ENCODE data around the gene AZU1.

The AZU1 gene, protein sequence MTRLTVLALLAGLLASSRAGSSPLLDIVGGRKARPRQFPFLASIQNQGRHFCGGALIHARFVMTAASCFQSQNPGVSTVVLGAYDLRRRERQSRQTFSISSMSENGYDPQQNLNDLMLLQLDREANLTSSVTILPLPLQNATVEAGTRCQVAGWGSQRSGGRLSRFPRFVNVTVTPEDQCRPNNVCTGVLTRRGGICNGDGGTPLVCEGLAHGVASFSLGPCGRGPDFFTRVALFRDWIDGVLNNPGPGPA

DNA sequence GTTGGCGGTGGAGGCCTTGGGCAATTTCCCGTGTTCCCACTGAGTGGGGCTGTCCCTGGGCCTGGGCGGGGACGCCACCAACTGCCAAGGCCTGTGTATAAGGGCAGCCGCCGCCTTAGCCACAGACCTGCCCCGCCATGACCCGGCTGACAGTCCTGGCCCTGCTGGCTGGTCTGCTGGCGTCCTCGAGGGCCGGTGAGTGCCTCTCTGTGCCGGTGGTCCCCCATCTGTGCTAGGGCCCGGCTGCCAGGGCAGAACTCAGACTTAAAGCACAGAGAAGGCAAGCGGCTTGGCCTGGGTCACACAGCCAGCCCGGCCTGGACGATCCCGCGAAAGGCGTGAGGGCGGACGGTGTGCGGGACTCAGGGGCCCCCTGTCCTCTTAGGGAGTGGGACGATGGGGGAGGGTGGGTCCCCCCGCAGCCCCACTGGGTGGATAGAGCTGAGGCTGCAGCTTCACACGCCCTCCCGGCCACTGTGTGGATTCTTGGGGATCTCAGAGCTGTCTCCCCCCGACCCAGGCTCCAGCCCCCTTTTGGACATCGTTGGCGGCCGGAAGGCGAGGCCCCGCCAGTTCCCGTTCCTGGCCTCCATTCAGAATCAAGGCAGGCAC, at the start of gene AZU1:
TSS of gene AZU1 (plus strand) at position 128 of the 612 bp plus-strand sequence. CDS start at position 138, 10 bp downstream.
- DNase-seq (ENCODE audit: low read depth in 2 of 2): no peak

DNA sequence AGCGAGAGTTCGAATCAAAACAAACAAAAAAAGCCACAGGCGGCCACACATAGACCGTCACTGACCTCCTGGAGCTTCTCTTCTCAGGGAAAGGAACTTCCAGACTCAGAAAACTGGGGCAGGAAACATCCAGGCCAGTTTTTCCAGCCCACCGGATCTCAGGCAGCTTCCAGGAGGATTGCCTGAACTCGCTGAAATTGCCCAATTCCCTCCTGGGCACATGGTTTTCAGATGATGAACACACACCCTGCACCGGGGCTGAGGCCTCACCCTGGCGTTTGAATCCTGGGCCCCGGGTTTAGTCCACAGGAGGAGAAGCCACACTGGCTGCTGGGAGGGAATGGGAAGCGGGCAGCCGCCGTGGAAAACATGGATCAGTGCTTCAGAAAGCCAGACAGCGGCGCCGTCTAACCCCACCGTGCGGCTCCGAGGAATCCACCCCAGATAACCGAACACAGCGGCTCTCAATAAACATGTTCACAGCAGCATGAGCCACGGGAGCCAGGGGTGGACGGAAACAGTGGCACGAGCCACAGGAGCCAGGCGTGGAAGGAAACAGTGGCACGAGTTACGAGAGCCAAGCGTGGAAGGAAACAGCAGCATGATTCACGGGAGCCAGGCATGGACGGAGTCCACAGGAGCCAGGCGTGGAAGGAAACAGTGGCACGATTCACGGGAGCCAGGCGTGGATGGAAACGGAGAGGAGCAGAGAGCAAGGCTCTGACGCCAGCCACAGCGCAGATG, 48.6 kb upstream of the AZU1 start:
- DNase-seq (ENCODE audit: low read depth in 2 of 2): no peak

DNA sequence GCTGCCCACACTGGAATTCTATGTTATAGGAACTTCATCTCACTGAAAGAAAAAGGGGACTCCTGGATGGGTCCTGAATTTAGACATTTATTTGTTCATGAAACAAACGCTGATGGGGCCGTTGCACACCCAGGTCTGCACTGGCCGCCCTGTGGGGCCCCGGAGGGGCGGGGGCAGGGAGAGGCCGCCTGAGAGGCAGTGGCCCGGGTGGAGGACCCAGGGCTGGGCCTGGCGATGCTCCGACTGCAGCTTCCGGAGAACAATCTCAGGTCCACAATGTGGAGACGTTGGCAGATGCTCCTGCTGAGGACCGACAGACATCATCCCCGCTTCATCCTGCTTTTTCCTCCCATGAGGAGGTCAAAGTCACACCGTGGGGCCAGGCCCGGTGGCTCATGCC, 46.7 kb upstream of the AZU1 start:
- no peak for DNase-seq (ENCODE audit: low read depth in 2 of 2)

DNA sequence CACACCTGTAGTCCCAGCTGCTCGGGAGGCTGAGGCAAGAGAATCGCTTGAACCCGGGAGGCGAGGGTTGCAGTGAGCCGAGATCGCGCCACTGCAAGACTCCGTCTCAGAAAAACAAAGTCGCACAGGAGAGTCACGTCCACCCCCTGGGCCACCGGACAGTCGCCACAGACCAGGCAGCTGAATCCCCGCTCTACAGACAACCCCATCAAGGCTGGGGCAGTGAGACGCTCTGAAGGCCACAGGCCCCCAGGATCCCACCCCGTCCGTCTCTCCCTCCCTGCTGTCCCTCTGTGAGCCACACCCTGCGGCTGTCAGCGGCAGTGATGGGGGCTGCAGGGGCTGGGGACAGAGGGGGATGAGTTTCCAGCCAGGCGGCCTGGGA, 45.8 kb upstream of the AZU1 start:
- DNase-seq (ENCODE audit: low read depth in 2 of 2): no peak

DNA sequence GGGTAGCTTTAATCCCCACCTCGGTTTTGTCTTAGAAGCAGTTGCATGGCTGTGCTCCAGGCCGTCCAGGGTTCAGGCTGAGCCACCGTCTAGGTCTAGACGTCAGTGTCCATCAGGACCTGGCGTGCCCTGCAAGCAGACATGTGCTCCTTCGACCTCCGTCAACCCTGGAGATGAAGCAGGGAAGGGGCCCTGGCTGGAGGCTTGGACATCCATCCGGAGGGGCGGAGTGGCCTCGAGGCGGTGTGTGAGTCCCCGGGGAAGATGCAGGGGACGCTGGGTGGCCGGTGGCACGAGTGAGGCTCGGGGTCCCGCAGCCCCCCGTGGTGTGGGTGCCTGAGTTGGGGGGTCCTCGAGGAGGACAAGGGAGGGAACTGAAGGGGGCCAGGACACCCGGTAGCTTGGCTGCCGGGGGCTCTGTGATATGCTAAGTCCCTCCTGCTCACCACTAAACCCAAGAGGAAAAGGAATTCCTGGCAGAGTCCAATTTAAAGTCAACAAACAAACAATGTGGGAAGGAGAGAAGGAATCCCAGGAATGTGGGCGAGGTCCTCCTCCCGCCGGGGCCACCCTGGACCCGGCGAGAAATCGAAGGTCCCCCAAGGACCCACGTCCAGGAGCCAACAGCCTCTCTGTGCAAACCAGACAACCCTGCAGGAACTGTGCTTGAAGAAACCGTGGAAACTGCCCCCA, 45.3 kb upstream of the AZU1 start:
- DNase-seq (ENCODE audit: low read depth in 2 of 2): no peak

DNA sequence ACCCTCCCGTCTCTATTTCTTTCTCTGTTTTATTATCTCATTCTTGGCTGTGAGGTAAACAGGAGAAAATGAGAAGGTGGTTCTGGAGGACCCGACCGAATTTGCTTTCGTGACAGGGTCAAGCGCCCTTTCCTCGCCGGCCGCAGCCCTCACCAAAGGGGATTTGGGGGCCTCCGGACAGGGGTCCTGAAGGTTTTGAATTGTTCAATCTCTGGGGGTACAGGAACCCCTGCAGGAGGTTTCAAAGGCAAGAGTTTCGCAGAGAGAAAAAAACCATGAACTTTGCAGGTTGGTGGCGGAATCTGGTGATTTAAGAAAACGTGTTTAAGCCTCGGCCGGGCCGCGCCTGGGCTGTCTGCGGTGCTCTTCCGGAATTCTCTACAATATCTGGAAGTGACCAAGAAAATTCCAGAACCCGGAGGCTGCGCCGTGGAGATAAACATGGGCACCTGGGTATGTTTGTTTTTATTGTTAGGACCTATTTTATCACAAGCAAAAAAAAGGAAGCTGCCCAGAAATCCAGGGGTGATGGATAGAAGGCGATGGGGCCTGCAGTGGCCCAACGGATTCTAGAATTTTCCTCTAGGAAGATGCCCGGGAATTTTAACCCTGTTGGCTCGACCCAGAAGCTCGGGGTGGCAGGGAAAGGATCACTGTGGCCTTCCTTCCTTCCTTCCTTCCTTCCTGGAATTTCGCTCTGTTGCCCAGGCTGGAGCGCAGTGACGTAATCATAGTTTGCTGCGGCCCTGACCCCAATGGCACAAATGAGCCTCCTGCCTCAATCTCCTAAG, 44.6 kb upstream of the AZU1 start:
- DNase-seq (ENCODE audit: low read depth in 2 of 2): no peak

DNA sequence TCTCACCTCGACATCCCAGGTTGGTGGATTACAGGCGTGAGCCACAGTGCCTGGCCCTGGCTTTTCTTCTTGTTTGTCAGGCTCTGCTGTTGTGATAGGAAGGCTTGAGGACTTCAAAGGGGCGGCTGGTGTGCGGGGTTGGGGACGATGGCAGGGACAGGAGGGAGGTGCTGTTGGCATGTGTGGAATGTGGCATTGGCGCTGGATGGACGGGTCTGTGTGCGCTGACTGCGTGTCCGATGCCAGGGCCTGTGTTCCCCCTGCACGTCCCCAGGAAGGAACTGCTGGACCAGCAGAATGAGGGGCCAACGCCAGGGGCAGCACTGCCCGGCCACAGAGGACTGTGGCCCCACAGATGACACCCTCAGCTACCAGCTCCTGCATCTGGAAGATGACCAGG, 43.1 kb upstream of the AZU1 start:
- no peak for DNase-seq (ENCODE audit: low read depth in 2 of 2)

DNA sequence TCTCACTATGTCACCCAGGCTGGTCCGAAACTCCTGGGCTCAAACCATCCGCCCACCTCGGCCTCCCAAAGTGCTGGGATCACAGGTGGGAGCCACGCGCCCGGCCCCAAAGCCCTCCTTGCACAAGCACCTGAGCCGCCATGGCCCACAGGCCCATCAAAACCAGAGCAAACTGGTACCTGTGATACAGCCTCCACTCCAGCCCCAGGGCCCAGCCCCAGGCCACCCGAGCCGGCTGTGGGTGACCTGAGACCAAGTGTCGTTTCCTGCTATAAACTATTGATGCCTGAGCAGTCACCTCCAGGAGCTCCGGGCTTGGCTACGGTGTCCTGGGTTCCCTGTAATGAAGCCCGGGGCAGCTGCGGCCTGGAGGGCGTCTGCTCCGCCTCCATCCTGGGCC, 40.1 kb upstream of the AZU1 start:
- DNase-seq (ENCODE audit: low read depth in 2 of 2): no peak

DNA sequence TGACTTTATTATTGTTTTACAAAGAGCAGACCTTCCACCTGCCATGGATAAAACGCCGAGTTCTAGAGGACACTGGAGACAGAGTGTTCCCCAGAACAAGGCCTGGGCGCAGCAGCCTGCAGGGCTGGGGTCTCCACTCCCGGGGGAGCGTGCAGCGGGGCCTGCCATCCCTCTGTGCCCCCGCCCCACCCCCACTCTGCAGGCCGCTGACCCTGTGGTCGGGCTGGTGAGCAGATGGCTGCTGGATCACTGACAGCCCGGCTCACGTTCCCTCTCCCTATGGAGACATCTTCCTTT, 39.0 kb upstream of the AZU1 start:
- no peak for DNase-seq (ENCODE audit: low read depth in 2 of 2)

DNA sequence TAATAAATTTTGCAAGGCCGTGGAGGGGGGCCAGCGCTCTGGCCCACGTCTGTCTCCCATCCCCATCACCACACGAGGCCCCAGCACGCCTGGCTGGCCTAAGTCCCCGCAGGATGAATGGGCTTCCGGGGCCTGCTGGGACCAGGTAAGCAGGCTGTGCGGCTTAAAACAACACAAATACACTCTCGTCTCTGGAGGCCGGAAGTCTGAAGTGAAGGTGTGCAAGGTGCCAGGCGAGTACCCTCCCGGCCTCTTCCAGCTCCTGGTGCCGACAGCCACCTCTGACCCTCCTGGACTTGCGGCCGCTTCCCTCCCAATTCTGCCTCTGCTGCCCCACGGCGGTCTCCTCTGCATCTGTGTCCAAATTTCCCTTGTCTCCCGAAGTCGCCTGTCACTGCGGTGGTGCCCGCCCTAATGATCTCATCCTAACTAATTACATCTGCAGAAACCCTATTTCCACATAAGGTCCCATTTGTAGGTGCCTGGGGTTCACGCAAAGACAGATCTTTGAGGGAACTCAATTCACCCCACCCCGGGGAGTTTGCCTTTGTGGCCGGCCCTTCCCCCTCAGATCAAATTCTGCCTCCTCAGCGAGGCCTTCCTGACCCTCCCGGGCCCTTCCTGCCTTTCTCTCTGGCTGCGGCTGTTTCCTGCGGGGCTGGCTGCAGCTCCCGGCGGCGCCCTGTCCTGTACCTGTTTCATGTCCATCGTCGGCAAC, 38.5 kb upstream of the AZU1 start:
- DNase-seq (ENCODE audit: low read depth in 2 of 2): no peak

DNA sequence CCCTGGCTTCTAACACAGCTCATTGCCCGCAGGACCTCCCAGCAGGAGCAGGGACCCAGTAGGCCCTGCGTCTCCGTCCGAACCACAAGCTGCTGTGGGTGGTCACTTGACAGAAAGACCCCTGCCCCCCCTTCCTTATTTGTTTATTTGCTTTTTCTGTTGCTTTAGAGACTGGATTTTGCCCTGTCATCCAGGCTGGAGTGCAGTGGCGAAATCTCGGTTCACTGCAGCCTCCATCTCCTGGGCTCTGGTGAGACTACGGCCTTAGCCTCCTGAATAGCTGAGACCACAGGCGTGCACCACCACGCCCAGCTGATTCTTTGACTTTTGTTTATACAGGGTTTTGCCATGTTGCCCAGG, 38.0 kb upstream of the AZU1 start:
- DNase-seq (ENCODE audit: low read depth in 2 of 2): no peak

DNA sequence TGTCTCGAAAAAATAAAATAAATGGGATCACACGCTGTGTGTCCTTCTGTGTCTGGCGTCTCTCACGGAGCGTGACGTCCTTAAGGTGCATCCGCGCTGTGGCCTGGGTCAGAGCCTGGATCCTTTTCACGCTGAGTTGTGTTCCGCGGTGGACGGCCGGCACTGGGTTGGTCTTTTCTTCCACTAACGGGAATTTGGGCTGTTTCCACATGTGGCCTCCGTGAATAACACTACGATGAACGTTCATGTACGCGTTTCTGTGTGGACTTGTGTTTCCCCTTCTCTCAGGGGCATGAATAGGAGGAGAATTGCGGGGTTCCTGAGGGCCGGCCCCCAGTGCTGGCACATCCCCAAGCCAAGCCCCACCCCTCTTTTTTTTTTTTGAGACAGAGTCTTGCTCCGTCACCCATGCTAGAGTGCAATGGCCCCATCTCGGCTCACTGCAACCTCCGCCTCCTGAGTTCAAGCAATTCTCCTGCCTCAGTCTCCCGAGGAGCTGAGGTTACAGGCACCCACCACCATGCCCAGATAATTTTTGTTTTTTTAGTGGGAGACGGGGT, 36.5 kb upstream of the AZU1 start:
- DNase-seq (ENCODE audit: low read depth in 2 of 2): no peak

DNA sequence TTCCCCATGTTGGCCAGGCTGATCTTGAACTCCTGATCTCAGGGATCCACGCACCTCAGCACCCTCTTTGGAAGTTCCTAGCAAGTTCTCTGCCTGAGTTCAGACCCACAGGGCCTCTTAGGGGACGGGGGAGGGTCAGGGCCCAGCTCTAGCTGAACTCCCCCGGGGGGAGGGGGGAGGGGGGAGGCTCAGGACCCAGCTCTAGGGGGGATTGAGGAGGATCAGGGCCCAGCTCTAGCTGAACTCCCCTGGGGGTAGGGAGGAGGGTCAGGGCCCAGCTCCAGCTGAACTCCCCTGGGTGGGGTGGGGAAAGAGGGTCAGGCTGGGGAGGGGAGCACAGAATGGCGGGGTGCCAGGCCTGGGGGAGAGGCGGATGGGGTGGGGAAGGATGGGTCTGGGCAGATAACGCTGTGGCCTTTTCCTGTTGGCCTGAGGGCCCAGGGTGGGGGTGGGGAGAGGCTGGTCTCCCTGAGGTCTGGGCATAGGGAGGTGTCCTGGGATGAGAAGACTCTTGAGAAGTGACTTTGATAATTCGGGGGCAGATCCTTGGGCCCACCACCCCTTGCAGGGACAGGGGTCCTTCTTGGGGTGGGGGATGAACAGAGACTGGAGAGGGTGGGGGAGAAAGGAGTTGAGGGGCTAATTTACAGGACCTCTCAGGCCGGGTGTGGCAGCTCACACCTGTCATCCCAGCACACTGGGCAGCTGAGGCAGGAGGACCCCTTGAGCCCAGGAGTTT, 35.9 kb upstream of the AZU1 start:
- DNase-seq (ENCODE audit: low read depth in 2 of 2): no peak

DNA sequence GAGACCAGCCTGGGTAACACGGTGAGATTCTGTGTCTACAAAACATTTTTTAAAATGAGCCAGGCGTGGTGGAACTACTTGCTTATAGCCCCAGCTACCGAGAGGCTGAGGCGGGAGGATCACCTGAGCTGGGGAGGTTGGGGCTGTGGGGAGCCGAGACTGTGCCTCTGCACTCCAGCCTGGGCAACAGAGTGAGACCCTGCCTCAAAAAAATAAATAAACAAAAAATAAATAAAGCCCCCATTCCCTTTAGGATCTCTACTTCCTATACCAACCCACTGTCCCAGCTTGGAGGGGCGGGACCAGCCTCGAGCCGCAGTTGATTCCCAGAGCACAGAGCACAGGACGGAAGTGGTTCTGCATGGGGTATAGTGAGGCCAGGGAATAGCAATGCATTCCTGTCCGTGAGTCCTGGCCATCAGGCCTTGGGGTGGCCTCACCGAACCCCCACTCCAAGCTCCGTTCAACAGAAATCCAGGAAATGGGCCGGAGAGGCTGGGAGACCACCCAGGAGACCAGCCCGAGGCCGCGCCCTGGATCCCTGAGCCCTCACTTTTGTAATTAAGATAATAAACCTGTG, 35.2 kb upstream of the AZU1 start:
- DNase-seq (ENCODE audit: low read depth in 2 of 2): no peak

DNA sequence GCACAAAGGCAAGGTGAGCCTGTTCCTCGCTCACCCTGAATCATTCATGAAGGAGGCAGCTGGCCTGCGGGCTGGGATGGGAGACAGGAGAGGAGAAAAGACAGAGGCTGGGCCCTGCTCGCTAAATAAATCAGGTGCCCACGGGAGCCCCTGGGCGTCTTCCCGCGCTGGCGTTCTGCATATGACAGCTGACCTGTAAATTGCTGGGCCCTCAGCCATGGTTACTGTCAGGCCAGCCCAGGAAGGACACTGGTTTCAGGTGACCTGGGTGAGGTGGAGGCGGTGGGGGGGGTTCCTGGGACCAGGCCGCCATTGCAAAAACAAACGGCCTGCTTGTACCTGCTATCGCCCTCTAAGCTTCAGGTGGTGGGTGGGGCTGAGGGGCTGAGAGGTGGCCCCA, 33.8 kb upstream of the AZU1 start:
- DNase-seq (ENCODE audit: low read depth in 2 of 2): no peak

DNA sequence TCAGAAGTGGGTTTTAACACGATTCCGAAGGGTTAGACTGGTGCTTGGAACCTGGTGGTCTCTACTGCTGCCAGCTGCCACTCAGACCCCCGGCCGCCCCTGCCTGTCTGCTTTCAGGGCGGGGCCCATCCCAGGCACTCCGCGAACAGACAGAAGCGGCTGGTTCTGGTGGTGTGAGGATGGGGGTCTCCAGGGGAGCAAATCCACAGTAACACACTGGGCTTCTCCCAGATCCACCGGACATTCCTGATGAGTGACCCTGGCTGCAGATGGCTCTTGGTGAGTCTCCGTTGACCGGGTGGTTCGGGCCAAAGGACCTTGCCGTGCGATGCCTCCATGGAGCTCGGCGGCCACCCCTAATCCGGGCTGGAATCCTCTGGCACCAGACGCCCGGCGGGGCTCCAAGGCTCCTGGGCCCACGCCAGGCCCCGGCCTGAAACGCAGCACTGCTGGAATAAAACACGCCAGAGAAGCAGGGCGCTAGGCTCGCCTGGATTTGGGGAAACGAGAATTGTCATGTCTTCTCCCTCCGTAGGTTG, 32.5 kb upstream of the AZU1 start:
- no peak for DNase-seq (ENCODE audit: low read depth in 2 of 2)

DNA sequence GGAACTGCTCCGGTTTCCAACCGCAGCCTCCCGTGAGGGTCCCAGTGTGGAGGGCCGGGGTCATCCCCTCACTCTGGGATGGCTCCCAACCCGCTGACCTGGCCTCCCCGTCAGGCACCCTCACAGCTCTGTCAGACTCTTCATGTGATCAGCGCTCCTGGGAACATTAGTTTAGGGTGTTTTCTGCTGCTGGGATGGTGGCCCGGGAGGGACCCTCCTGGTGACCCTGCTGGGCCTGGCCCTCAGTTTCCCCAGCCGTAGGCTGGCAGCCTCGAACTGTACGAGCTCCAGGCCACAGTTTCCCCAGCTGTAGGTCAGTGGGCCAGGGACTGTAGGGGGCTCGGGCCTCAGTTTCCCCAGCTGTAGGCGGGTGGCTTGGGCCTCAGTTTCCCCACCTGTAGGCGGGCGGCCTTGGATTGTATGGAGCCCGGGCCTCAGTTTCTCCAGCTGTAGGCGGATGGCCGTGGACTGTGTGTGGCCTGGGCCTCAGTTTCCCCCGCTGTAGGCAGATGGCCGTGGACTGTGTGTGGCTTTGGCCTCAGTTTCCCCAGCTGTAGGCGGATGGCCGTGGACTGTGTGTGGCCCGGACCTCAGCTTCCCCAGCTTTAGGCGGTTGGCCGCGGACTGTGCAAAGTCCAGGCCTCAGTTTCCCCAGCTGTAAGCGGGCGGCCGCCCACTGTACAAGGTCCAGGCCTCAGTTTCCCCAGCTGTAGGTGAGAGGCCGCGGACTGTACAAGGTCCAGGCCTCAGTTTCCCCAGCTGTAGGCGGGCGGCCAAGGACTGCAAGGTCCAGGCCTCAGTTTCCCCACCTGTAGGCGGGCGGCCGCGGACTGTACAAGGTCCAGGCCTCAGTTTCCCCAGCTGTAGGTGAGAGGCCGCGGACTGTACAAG, 31.7 kb upstream of the AZU1 start:
- no peak for DNase-seq (ENCODE audit: low read depth in 2 of 2)

DNA sequence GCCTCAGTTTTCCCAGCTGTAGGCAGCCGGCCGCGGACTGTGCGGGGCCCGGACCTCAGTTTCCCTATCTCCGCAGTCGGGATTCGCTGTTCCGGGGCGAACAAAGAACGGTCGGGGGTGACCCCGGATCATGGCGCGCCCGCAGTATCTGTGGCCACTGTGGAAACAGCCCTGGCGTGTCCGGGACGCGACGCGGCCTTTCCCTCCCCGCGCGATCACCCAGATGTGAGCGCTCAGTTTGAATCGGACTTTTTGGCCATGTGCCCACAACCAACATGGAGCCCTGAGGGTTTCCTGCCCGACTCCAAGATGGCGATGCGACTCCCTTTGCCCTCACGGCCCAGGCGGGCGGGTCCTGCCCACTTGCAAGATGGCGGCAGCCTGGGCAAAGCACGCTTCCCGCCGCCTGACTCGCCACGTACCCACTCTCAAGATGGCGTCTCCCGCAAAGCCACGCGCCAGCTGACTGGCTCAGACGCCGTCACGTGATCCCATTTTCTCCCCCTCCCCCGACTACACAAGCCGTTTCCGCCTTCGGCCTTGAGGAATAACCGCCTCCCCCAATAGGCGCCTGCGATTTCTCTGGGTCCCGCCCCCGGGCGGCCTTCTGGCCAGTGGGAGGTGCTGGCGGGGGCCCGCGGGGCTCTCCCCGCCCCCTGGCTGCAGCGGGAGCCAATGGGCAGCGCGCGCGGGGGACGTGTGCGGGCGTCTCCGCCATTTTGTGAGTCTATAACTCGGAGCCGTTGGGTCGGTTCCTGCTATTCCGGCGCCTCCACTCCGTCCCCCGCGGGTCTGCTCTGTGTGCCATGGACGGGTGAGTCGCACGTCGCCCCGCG, 30.7 kb upstream of the AZU1 start, which contains the start of gene PTBP1:
TSS of gene PTBP1 (plus strand) at position 761 of the 836 bp plus-strand sequence. CDS start at position 807, 46 bp downstream.
- DNase-seq (ENCODE audit: low read depth in 2 of 2): peak; percentile 99 to 100
